Neural cell (in vitro differentiated cells): ENCODE measurements around the gene VSNL1.

Experiments used
- EP300 ChIP-seq: fragments of 450-650 bp; conservative IDR thresholded peaks from 2 replicates; pipeline ENCODE4 v1.6.1; 2014; ENCODE audit warnings: antibody characterized with exemption, mild to moderate bottlenecking, moderate library complexity; ENCODE audit not compliant: poor library complexity, severe bottlenecking
- EZH2 ChIP-seq: fragments of 200-600, 300-800 bp; shearing (Covaris generic), sonication (generic); IDR thresholded peaks from 2 replicates; pipeline ENCODE4 v1.6.1; 2014; ENCODE audit warnings: antibody characterized with exemption, low read length, borderline replicate concordance, mild to moderate bottlenecking; ENCODE audit not compliant: insufficient read depth, poor library complexity, severe bottlenecking
- POLR2AphosphoS5 ChIP-seq: IDR thresholded peaks from 2 replicates; pipeline ENCODE4 v1.6.1; 2012
- RAD21 ChIP-seq: fragments of 450-650 bp; conservative IDR thresholded peaks from 2 replicates; pipeline ENCODE4 v1.6.1; 2014; ENCODE audit warnings: antibody characterized with exemption, mild to moderate bottlenecking, moderate library complexity
- TAF1 ChIP-seq: IDR thresholded peaks from 2 replicates; pipeline ENCODE4 v1.6.1; 2012; ENCODE audit warnings: low read depth
- TF ChIP-seq, protein P1 (sequence below): fragments of 450-650 bp; IDR thresholded peaks from 2 replicates; pipeline ENCODE4 v1.5.1; 2014; ENCODE audit warnings: antibody characterized with exemption, mild to moderate bottlenecking, moderate library complexity; ENCODE audit not compliant: poor library complexity, severe bottlenecking
- TF ChIP-seq, protein P2 (sequence below): IDR thresholded peaks from 2 replicates; pipeline ENCODE4 v1.6.1; 2012; ENCODE audit warnings: borderline replicate concordance

DNA sequence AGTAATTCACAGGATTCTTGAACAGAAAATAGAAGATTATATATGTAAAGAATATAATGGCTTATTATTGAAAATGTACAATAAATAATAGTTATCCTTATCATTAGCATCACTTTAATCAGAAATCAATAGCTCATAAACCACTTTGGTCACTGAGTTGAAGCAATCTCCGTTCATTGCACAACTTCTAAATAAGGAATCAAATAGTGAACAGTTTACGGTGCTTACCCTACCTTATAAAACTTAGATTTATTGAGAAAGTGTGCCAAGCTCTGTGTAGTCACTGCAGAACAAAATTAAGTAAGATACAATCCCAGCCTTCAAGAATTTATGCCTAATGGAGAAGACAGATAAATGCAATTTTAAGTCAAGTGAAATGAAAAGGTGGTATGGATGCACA is 6.7 kb downstream of the VSNL1 start:
- TF ChIP-seq, protein P1, sequence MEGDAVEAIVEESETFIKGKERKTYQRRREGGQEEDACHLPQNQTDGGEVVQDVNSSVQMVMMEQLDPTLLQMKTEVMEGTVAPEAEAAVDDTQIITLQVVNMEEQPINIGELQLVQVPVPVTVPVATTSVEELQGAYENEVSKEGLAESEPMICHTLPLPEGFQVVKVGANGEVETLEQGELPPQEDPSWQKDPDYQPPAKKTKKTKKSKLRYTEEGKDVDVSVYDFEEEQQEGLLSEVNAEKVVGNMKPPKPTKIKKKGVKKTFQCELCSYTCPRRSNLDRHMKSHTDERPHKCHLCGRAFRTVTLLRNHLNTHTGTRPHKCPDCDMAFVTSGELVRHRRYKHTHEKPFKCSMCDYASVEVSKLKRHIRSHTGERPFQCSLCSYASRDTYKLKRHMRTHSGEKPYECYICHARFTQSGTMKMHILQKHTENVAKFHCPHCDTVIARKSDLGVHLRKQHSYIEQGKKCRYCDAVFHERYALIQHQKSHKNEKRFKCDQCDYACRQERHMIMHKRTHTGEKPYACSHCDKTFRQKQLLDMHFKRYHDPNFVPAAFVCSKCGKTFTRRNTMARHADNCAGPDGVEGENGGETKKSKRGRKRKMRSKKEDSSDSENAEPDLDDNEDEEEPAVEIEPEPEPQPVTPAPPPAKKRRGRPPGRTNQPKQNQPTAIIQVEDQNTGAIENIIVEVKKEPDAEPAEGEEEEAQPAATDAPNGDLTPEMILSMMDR = no peak
- TF ChIP-seq POLR2AphosphoS5 = no peak
- no peak for TF ChIP-seq EP300
- no peak for TF ChIP-seq EZH2
- TF ChIP-seq TAF1 = no peak
- TF ChIP-seq, protein P2, sequence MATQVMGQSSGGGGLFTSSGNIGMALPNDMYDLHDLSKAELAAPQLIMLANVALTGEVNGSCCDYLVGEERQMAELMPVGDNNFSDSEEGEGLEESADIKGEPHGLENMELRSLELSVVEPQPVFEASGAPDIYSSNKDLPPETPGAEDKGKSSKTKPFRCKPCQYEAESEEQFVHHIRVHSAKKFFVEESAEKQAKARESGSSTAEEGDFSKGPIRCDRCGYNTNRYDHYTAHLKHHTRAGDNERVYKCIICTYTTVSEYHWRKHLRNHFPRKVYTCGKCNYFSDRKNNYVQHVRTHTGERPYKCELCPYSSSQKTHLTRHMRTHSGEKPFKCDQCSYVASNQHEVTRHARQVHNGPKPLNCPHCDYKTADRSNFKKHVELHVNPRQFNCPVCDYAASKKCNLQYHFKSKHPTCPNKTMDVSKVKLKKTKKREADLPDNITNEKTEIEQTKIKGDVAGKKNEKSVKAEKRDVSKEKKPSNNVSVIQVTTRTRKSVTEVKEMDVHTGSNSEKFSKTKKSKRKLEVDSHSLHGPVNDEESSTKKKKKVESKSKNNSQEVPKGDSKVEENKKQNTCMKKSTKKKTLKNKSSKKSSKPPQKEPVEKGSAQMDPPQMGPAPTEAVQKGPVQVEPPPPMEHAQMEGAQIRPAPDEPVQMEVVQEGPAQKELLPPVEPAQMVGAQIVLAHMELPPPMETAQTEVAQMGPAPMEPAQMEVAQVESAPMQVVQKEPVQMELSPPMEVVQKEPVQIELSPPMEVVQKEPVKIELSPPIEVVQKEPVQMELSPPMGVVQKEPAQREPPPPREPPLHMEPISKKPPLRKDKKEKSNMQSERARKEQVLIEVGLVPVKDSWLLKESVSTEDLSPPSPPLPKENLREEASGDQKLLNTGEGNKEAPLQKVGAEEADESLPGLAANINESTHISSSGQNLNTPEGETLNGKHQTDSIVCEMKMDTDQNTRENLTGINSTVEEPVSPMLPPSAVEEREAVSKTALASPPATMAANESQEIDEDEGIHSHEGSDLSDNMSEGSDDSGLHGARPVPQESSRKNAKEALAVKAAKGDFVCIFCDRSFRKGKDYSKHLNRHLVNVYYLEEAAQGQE = no peak
- no peak for TF ChIP-seq RAD21
